ENCODE results near the gene ATP5PO.

Gene ATP5PO

DNA sequence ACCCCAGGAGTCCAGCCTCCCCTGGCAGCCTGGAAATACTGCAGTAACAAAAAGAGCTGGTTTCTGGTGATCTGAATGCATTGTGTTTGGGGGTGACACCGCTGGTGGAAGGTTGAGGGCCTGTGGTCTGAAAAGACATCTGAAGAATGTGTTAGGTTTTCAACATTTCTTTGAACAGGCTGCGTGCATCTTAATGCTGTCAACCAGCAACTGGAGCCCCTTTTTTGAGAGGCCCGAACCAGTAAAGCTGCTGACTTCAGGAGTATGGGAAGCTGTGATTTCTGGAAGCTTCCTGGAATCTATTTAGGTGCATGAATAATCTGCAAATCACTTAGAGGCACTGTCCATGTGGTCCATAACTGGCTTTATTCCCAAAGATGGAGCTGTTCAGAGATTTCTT is 17.0 kb downstream of the ATP5PO start:
- peak; percentile 86 for DNase-seq (ENCODE audit: low read depth)
- no peak overlapping the region for H3K4me3 ChIP-seq (ENCODE audit: low read depth, low read length)
- TF ChIP-seq, protein P1, sequence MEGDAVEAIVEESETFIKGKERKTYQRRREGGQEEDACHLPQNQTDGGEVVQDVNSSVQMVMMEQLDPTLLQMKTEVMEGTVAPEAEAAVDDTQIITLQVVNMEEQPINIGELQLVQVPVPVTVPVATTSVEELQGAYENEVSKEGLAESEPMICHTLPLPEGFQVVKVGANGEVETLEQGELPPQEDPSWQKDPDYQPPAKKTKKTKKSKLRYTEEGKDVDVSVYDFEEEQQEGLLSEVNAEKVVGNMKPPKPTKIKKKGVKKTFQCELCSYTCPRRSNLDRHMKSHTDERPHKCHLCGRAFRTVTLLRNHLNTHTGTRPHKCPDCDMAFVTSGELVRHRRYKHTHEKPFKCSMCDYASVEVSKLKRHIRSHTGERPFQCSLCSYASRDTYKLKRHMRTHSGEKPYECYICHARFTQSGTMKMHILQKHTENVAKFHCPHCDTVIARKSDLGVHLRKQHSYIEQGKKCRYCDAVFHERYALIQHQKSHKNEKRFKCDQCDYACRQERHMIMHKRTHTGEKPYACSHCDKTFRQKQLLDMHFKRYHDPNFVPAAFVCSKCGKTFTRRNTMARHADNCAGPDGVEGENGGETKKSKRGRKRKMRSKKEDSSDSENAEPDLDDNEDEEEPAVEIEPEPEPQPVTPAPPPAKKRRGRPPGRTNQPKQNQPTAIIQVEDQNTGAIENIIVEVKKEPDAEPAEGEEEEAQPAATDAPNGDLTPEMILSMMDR (conservative IDR thresholded peaks at IDR 0.05; ENCODE audit: low read depth, low read length) = no peak

DNA sequence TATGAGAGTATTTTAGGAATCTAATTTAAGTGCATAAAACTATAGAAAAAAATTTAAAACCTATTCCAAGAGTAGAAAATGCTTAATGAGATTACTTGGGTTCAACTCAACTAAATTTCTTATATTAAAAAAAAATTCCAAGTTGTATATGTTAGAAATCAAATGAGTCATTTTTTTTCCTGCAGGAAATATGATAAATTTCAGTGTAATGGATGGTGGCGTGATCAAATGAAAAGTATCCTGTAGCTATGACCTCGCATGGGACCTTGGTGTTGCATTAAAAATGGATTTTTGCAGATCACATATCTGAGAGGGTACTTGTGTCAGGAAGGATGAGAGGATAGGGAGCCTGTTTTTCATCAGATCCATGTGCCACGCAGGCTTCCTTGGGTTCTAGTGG is 17.9 kb downstream of the ATP5PO start:
- H3K4me3 ChIP-seq (ENCODE audit: low read depth, low read length) = no peak overlapping the region
- TF ChIP-seq, protein P1 (conservative IDR thresholded peaks at IDR 0.05; ENCODE audit: low read depth, low read length) = no peak
- no peak for DNase-seq (ENCODE audit: low read depth)

DNA sequence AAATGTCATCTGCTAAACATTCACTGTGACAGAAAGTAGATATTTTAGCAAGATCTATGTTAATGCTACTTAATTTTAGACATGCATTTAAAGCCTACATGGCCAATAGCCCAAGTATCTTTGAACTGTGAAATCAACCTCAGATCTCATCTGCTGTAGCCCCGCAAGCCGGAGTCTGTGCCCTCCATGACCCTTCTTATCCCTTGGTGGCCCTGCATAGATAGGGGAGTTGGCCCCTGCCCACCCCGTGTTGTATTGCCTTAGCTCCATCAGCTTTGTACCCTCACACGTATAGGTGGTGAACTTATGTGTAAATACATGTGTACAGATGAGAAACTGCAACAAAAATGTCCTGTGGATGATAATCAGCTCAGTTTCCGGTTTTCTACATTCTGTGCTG is 18.5 kb downstream of the ATP5PO start:
- TF ChIP-seq, protein P1 (conservative IDR thresholded peaks at IDR 0.05; ENCODE audit: low read depth, low read length) = no peak
- H3K4me3 ChIP-seq (ENCODE audit: low read depth, low read length) = no peak overlapping the region
- DNase-seq (ENCODE audit: low read depth) = no peak

DNA sequence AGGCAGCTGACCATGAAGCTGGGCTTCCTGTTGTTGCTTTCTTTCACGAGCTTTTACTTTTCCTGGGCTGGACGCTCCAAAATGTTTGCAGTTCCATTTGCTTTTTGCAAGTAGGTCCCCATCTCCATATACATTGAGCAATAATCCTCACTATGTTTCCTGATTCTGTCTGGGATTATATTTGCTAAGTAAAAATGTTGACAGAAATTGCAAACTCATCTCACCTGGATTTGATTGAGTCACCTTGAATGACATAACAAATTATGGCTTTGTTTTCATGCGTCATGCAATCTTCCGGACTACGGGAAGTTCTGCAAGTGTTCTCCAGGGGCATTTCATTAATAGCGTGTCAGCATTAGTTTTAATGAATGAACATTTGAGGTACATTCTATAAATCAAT is 18.9 kb downstream of the ATP5PO start:
- TF ChIP-seq, protein P1 (conservative IDR thresholded peaks at IDR 0.05; ENCODE audit: low read depth, low read length) = no peak
- no peak overlapping the region for H3K4me3 ChIP-seq (ENCODE audit: low read depth, low read length)
- no peak for DNase-seq (ENCODE audit: low read depth)

DNA sequence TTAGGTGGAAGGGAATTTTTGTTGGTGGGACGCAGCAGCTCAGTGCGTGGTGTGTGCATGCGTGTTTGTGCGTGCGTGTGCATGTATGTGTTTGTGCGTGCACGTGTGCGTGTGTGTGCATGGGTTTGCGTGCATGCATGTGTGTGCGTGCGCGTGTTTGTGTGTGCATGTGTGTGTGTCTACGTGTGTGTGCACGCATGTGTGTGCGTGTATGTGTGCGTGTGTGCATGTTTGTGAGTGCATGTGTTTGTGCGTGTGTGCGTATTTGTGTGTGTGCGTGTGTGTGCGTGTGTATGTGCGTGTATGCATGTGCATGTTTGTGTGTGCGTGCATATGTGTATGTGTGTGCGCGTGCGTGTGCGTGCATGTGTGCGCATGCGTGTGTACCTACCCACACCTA is 20.2 kb downstream of the ATP5PO start:
- no peak overlapping the region for H3K4me3 ChIP-seq (ENCODE audit: low read depth, low read length)
- TF ChIP-seq, protein P1 (conservative IDR thresholded peaks at IDR 0.05; ENCODE audit: low read depth, low read length) = no peak
- no peak for DNase-seq (ENCODE audit: low read depth)

DNA sequence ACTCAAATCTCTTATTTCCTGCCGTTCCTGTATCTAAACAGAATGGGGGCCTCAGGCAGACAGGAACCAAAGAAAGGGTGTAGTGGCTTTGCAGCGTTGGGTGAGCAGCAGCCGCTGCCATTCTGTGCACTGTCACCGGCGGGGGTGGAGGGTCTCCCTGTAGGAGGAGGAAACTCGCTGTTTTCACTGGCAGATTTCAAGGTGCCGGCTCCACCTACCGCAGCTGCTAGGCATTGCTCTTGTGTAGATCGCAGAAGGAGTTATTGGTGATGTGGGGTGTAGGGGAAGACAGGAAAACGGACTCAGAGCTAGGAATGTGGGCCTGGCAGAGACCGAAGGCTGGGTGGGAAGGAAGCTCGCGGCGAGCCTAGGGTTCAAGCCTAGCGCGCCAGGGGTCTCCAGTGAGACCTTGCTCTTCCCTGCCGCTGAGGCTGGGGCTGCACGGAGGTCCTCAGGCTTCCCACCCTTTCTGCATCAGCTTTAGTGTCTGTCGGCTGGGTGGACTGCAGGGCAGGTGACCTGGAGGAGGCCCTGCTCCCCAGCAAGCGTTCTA is 20.8 kb downstream of the ATP5PO start:
- TF ChIP-seq, protein P1 (conservative IDR thresholded peaks at IDR 0.05; ENCODE audit: low read depth, low read length) = peak; percentile 97
- peak; percentile 96 for DNase-seq (ENCODE audit: low read depth)
- H3K4me3 ChIP-seq (ENCODE audit: low read depth, low read length) = peak overlapping the region; percentile 56

DNA sequence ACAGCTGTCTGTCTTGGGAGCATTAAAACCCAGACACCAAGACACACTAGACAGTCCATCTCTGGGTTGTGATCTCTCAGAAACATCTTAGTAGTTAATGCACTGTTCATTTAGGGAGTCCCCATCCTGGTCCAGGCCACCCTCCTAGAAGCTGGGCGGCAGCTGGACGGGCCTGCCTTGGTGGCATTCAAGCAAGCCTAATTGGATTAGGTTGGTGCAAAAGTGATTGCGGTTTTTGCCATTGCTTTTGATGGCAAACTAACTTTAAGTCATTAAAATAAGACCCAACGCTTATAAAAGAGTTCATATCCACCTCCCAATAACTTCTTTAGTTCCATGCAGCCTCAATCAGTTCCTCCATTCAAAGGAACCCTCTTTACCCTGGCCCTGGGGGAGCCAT is 21.7 kb downstream of the ATP5PO start:
- H3K4me3 ChIP-seq (ENCODE audit: low read depth, low read length) = no peak overlapping the region
- no peak for DNase-seq (ENCODE audit: low read depth)
- TF ChIP-seq, protein P1 (conservative IDR thresholded peaks at IDR 0.05; ENCODE audit: low read depth, low read length) = no peak

Data from choroid plexus epithelial cell (primary cell).